HCT116 (cell line): Measurements from ENCODE around the gene THAP8. TPM values are rescaled to one million over a fixed set of nuclear protein-coding genes. Genes with fewer than 3 reads are reported as not detected.

Experiments
- ATAC-seq: fragments of 200-7000 bp; cut with Tn5 transposase; 2 replicates; pipeline ENCODE4 v1.9.1; 2020; ENCODE audit warnings: mild to moderate bottlenecking, moderate library complexity
- BruUV-seq: library from RNA; stranded (reverse); fragments of 400-500 nt; replicated peaks from 2 replicates; lab custom pipeline; 2021; lab: Mats Ljungman, UMichigan
- CTCF ChIA-PET: fragments of 300-600 bp; sonication (Branson Sonifier 250); formaldehyde crosslinking; loops from one replicate; lab custom pipeline; 2021; ENCODE audit warnings: antibody characterized with exemption; lab: Charles Lee
- POLR2A ChIA-PET: fragments of 300-600, 350-600 bp; sonication (Branson Sonifier 250); formaldehyde crosslinking; loops from one replicate; lab custom pipeline; 2021; ENCODE audit warnings: antibody characterized with exemption; lab: Charles Lee
- RAD21 ChIA-PET, 2 experiments: fragments of 300-600 bp; sonication (Branson Sonifier 250); formaldehyde crosslinking; loops; one replicate each; lab custom pipeline; 2023; ENCODE audit warnings: low total read pairs in 2 of 2; ENCODE audit not compliant: uncharacterized antibody in 2 of 2, unreplicated experiment in 2 of 2, low non-redundant PET in 1 of 2; lab: Charles Lee
- DNase-seq: peaks from one replicate; pipeline ENCODE4 v3.0.0-alpha.2; 2010; ENCODE audit warnings: low read depth, low spot score
- H2AFZ ChIP-seq: fragments of 200-600 bp; shearing (Covaris generic), sonication (generic); 2 replicates; pipeline ENCODE4 v1.6.1; 2017; ENCODE audit warnings: low read depth, mixed run types, mixed read lengths, antibody characterized with exemption, low read length; ENCODE audit not compliant: poor library complexity, severe bottlenecking
- H3K27ac ChIP-seq: 2 replicates; pipeline ENCODE4 v1.5.1; 2012; ENCODE audit warnings: low read depth, low read length
- H3K27me3 ChIP-seq: fragments of 200-600 bp; sonication (generic); 2 replicates; pipeline ENCODE4 v1.6.1; 2016; ENCODE audit warnings: mixed run types, low read length, mixed read lengths; ENCODE audit not compliant: insufficient read depth
- H3K36me3 ChIP-seq, 2 experiments: fragments of 200-500 bp in 1 of 2; fragments of 200-600 bp in 1 of 2; sonication (Bioruptor generic) in 1 of 2; sonication (generic) in 1 of 2; 2 replicates each; pipeline versions ENCODE4 v1.5.1 to v1.6.1; 2014 to 2016; ENCODE audit warnings: low read length in 2 of 2, inconsistent platforms in 1 of 2, mixed read lengths in 1 of 2, mixed run types in 1 of 2; ENCODE audit not compliant: insufficient read depth in 2 of 2, control insufficient read depth in 1 of 2
- H3K4me1 ChIP-seq, 2 experiments: fragments of 200-600 bp in 1 of 2; sonication (generic) in 1 of 2; 2 replicates each; pipeline versions ENCODE4 v1.5.1 to v1.6.1; 2012 to 2017; ENCODE audit warnings: low read length in 2 of 2, inconsistent platforms in 1 of 2, mild to moderate bottlenecking in 1 of 2, mixed read lengths in 1 of 2, mixed run types in 1 of 2, moderate library complexity in 1 of 2; ENCODE audit not compliant: insufficient read depth in 2 of 2, control insufficient read depth in 1 of 2
- H3K4me2 ChIP-seq: fragments of 200-600 bp; sonication (generic); 2 replicates; pipeline ENCODE4 v1.6.1; 2017; ENCODE audit warnings: mixed run types, low read length, mixed read lengths
- H3K4me3 ChIP-seq, 2 experiments: fragments of 200-600 bp in 1 of 2; sonication (generic) in 1 of 2; replicated peaks in 1 of 2; 2 replicates each; pipeline ENCODE4 v1.5.1; 2011 to 2016; ENCODE audit warnings: low read length in 2 of 2, control low read depth in 1 of 2, low read depth in 1 of 2, mild to moderate bottlenecking in 1 of 2, mixed read lengths in 1 of 2, mixed run types in 1 of 2
- H3K79me2 ChIP-seq: fragments of 200-600 bp; sonication (generic); 2 replicates; pipeline ENCODE4 v1.6.1; 2017; ENCODE audit warnings: mild to moderate bottlenecking, mixed run types, low read length, moderate library complexity, mixed read lengths; ENCODE audit not compliant: insufficient read depth
- H3K9ac ChIP-seq: fragments of 200-600 bp; sonication (generic); 2 replicates; pipeline ENCODE4 v1.6.1; 2016; ENCODE audit warnings: low read length, mixed read lengths
- H3K9me2 ChIP-seq: fragments of 200-600 bp; sonication (generic), shearing (Covaris generic); 2 replicates; pipeline ENCODE4 v1.6.1; 2017; ENCODE audit warnings: mixed run types, mild to moderate bottlenecking, moderate library complexity; ENCODE audit not compliant: insufficient read depth
- H3K9me3 ChIP-seq, 2 experiments: fragments of 200-500 bp in 1 of 2; fragments of 200-600 bp in 1 of 2; sonication (Bioruptor generic) in 1 of 2; sonication (generic) in 1 of 2; 2 replicates each; pipeline ENCODE4 v1.6.1; 2014 to 2017; ENCODE audit warnings: low read length in 2 of 2, mixed read lengths in 2 of 2, inconsistent platforms in 1 of 2, low read depth in 1 of 2, mild to moderate bottlenecking in 1 of 2, mixed run types in 1 of 2, moderate library complexity in 1 of 2; ENCODE audit not compliant: control insufficient read depth in 1 of 2, insufficient read depth in 1 of 2
- H4K20me1 ChIP-seq: fragments of 200-600 bp; sonication (generic), shearing (Covaris generic); 2 replicates; pipeline ENCODE4 v1.6.1; 2017; ENCODE audit warnings: mixed run types, mild to moderate bottlenecking, moderate library complexity; ENCODE audit not compliant: insufficient read depth
- ATF3 ChIP-seq: IDR thresholded peaks from 2 replicates; pipeline ENCODE4 v1.6.1; 2012
- EZH2 ChIP-seq: fragments of 200-600 bp; sonication (generic); IDR thresholded peaks from 2 replicates; pipeline ENCODE4 v1.6.1; 2017; ENCODE audit warnings: antibody characterized with exemption, mixed run types
- EZH2phosphoT487 ChIP-seq: fragments of 200-600 bp; IDR thresholded peaks from 2 replicates; pipeline ENCODE4 v1.6.1; 2018; ENCODE audit warnings: antibody characterized with exemption, borderline replicate concordance
- MAX ChIP-seq: IDR thresholded peaks from 2 replicates; pipeline ENCODE4 v1.6.1; 2012
- POLR2AphosphoS5 ChIP-seq: IDR thresholded peaks from 2 replicates; pipeline ENCODE4 v1.6.1; 2011; ENCODE audit warnings: mild to moderate bottlenecking, low read depth, low read length, moderate library complexity
- SIN3A ChIP-seq: IDR thresholded peaks from 2 replicates; pipeline ENCODE4 v1.6.1; 2012; ENCODE audit warnings: low read depth
- TCF7L2 ChIP-seq: IDR thresholded peaks from 2 replicates; pipeline ENCODE4 v1.7.0; 2011; ENCODE audit warnings: borderline replicate concordance, inconsistent platforms; ENCODE audit not compliant: insufficient read depth, insufficient read length; ENCODE audit errors: extremely low read depth
- YY1 ChIP-seq: IDR thresholded peaks from 2 replicates; pipeline ENCODE4 v1.6.1; 2011; ENCODE audit warnings: low read length, low read depth, moderate library complexity, mild to moderate bottlenecking; ENCODE audit not compliant: insufficient replicate concordance; ENCODE audit errors: extremely low read depth
- intact Hi-C: fragments of 100-400 bp; cut with micrococcal nuclease; formaldehyde crosslinking; loops from 2 replicates; pipeline ENCODE4 v1.10.0; 2022
- total RNA-seq: library from RNA; stranded (reverse); gene quantifications from one replicate; pipeline ENCODE4 v1.2.1, GENCODE V29; 2021; ENCODE audit not compliant: unreplicated experiment

THAP8 gene
- total RNA-seq, 1 experiment from 2014 or later = 1.7 TPM

- intact Hi-C loops = no loop called here
- ATAC-seq = peak; percentile 40
- Histone ChIP-seq H3K36me3 (no peaks in the 10 kb centered on the region), H3K9me2 (no peaks in the 10 kb centered on the region), H4K20me1 (no peaks in the 10 kb centered on the region), H2AFZ (peak overlapping the region; percentile 61), H3K9ac (peak overlapping the region; percentile 41; the same call in 1 of the 2 replicates), H3K79me2 (no peaks in the 10 kb centered on the region), H3K4me2 (peak overlapping the region; percentile 72), H3K4me1 (peaks cover 9 to 19% of the 10 kb centered on the region in 2 experiments; a peak in 3 of 4 replicates), H3K9me3 (no peaks in the 10 kb centered on the region), H3K4me3 (peak overlapping the region; percentile 40 to 56), H3K27ac (0 out of 2 replicates have a peak overlapping the region, but pooled peaks have one; percentile 22), H3K27me3 (0 out of 2 replicates have a peak, but pooled peaks cover 3% of the 10 kb centered on the region)
- ChIA-PET CTCF (interaction anchor here (0.7 kb wide), 1 partner anchor 9 kb away, joined by 3 read pairs; no protein-coding TSS in a partner anchor), RAD21 (interaction anchor here in 1 of 2 experiments (0.9 kb wide), 1 partner anchor 167 kb away, joined by 10 read pairs; no protein-coding TSS in a partner anchor), POLR2A (interaction anchor here (1.3 kb wide), 1 partner anchor 239 kb away, joined by 3 read pairs; the partner anchor contains the start of gene LIN37)
- no peak for DNase-seq
- TF ChIP-seq ATF3 = no peak
- no peak for TF ChIP-seq EZH2phosphoT487
- TF ChIP-seq EZH2 = no peak
- no peak; the same call in 1 of the 2 replicates for TF ChIP-seq MAX
- TF ChIP-seq POLR2AphosphoS5 = no peak
- TF ChIP-seq YY1 = no peak
- no peak for TF ChIP-seq TCF7L2
- no peak for TF ChIP-seq SIN3A
- BruUV-seq = no TSS peak
These were observed 66.6 kb downstream of the THAP8 start for GRCh38 chr19:35987571-35987896.
